ENCODE data around the gene PYHIN1. TPM values are rescaled to one million over a fixed set of nuclear protein-coding genes. Genes with fewer than 3 reads are reported as not detected.

PYHIN1 gene
- total RNA-seq, 2 experiments from 2014 or later, result 57.8 to 59.4 TPM

GRCh38 chr1:158946785-158947184 is 15.4 kb downstream of the PYHIN1 start:
- DNase-seq (no peak), ATAC-seq (no peak)
- Mint-ChIP-seq H3K9me3 (ENCODE audit: low read depth) (peaks cover 7% of the 10 kb centered on the region), H3K27me3 (no peaks in the 10 kb centered on the region), H3K4me3 (no peak overlapping the region), H3K36me3 (peaks cover 92% of the 10 kb centered on the region), H3K4me1 (peaks cover 13% of the 10 kb centered on the region), H3K27ac (no peak overlapping the region)
- CTCF ChIA-PET, result no interaction called here

- Mint-ChIP-seq H3K27ac (no peak overlapping the region), H3K4me1 (peaks cover 7% of the 10 kb centered on the region), H3K36me3 (peaks cover 62% of the 10 kb centered on the region), H3K27me3 (no peaks in the 10 kb centered on the region), H3K4me3 (no peak overlapping the region), H3K9me3 (ENCODE audit: low read depth) (peaks cover 13% of the 10 kb centered on the region)
- no peak for DNase-seq
- CTCF ChIA-PET, result no interaction called here
- ATAC-seq, result no peak
Observed at GRCh38 chr1:158951956-158952355, 20.6 kb downstream of the PYHIN1 start.

DNA sequence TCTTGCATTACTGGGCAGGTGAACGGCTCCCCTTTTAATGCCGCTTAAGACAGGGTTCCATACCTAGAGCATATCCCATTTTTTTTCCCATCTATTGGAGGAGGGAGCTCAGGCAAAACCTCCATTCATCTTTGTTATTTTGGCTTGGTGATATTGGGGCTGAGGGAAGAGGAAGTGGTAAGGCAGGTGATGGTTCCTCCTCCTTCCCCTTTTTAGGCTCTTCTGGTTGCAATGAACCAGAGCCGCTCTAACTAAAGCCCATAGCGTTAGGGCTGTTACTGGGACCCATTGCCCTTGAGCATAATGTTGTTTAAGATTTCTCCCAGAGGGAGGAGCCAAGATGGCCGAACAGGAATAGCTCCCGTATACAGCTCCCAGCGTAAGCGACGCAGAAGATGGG is 21.1 kb downstream of the PYHIN1 start:
- peaks cover 13% of the 10 kb centered on the region for H3K9me3 Mint-ChIP-seq (ENCODE audit: low read depth)
- no peak overlapping the region for H3K27ac Mint-ChIP-seq
- ATAC-seq (no peak), DNase-seq (no peak)
- CTCF ChIA-PET, result no interaction called here
- no peaks in the 10 kb centered on the region for H3K27me3 Mint-ChIP-seq
- H3K4me1 Mint-ChIP-seq, result peaks cover 7% of the 10 kb centered on the region
- H3K36me3 Mint-ChIP-seq, result peaks cover 58% of the 10 kb centered on the region
- H3K4me3 Mint-ChIP-seq, result no peak overlapping the region

DNA sequence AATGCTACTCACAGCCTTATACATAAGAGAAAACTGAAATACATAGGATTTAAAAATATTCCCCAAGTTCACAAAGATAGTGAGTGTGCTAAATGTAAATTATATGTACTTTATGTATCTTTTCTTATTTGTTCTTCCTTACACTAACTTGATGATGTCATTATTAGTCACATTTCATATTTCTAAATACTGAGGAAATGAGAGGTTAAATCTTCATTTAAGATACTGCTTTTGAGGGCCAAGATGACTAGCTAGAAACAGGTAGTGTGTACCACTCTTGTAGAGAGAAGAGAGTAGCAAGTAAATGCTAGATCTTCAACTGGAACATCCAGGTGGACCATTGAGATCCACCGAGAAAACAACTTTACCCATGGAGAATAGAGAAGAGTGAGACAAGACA is 29.8 kb downstream of the PYHIN1 start:
- Mint-ChIP-seq H3K27me3 (no peaks in the 10 kb centered on the region), H3K4me1 (no peaks in the 10 kb centered on the region), H3K27ac (no peak overlapping the region), H3K36me3 (peaks cover 74% of the 10 kb centered on the region), H3K4me3 (no peak overlapping the region), H3K9me3 (ENCODE audit: low read depth) (peaks cover 14% of the 10 kb centered on the region)
- no peak for DNase-seq
- CTCF ChIA-PET, result no interaction called here
- no peak for ATAC-seq

DNA sequence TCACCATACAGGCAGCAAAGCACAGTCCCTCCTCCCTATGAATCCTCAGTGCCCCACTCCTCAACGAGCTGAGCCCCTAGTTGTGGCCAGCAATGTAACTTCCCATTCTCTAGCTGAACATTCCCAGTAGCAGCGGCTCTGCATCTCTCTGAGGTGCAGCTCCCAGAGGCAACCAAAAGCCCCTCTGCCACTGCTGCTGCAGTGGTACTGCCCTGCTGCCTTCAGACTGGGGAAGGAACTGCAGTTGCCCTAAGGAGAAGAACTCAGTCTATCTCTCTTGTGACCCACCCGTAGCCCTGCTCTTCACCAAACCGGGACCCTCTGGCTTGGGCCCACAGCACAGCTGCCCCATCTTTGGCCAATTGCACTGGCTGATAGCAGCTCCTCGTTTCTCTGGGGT is 31.6 kb downstream of the PYHIN1 start:
- Mint-ChIP-seq H3K4me3 (no peak overlapping the region), H3K27me3 (no peaks in the 10 kb centered on the region), H3K9me3 (ENCODE audit: low read depth) (peaks cover 19% of the 10 kb centered on the region), H3K27ac (no peak overlapping the region), H3K4me1 (peaks cover 2% of the 10 kb centered on the region), H3K36me3 (peaks cover 85% of the 10 kb centered on the region)
- ATAC-seq (no peak), DNase-seq (no peak)
- CTCF ChIA-PET, result no interaction called here

- no peak overlapping the region for H3K4me3 Mint-ChIP-seq
- H3K27ac Mint-ChIP-seq, result no peak overlapping the region
- DNase-seq, result no peak
- peaks cover 13% of the 10 kb centered on the region for H3K9me3 Mint-ChIP-seq (ENCODE audit: low read depth)
- H3K27me3 Mint-ChIP-seq, result no peaks in the 10 kb centered on the region
- CTCF ChIA-PET, result no interaction called here
- peak; percentile 55 for ATAC-seq
- H3K4me1 Mint-ChIP-seq, result peaks cover 10% of the 10 kb centered on the region
- peaks cover 70% of the 10 kb centered on the region for H3K36me3 Mint-ChIP-seq
Observed at GRCh38 chr1:158969166-158969565, 37.8 kb downstream of the PYHIN1 start.

GRCh38 chr1:158969855-158970254 is 38.5 kb downstream of the PYHIN1 start:
- peaks cover 10% of the 10 kb centered on the region for H3K4me1 Mint-ChIP-seq
- DNase-seq, result no peak
- CTCF ChIA-PET, result interaction anchor here (0.6 kb wide), 1 partner anchor 30 kb away, joined by 4 read pairs; no protein-coding TSS in a partner anchor

DNA sequence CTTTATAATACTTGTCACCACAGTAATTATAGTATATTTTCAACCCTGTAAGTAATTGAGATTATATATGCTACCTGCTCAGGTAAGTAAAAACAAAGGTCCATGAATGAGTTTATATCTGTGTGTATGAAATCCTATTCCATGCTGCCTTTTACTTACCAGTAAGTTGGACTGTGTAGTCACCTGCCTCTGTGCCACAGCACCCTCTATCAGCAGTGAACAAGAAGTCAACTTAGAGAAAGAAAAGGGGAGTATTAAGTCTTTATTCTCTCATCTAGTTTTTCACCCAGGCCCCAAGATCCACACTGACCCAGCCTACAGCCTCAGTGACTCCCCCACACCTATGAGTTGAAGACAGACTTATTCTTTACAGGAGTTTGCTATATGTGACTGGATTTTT is 41.5 kb downstream of the PYHIN1 start:
- DNase-seq, result no peak
- no peak for ATAC-seq
- peaks cover 71% of the 10 kb centered on the region for H3K36me3 Mint-ChIP-seq
- H3K27me3 Mint-ChIP-seq, result no peaks in the 10 kb centered on the region
- H3K4me1 Mint-ChIP-seq, result peaks cover 8% of the 10 kb centered on the region
- no peak overlapping the region for H3K4me3 Mint-ChIP-seq
- H3K9me3 Mint-ChIP-seq (ENCODE audit: low read depth), result peaks cover 4% of the 10 kb centered on the region
- CTCF ChIA-PET, result no interaction called here
- H3K27ac Mint-ChIP-seq, result no peak overlapping the region

More at GRCh38 chr1:158969855-158970254, 38.5 kb downstream of the PYHIN1 start:
- ATAC-seq, result no peak
- H3K27ac Mint-ChIP-seq, result no peak overlapping the region
- no peak overlapping the region for H3K4me3 Mint-ChIP-seq
- H3K36me3 Mint-ChIP-seq, result peaks cover 70% of the 10 kb centered on the region
- H3K9me3 Mint-ChIP-seq (ENCODE audit: low read depth), result peaks cover 13% of the 10 kb centered on the region
- H3K27me3 Mint-ChIP-seq, result no peaks in the 10 kb centered on the region

DNA sequence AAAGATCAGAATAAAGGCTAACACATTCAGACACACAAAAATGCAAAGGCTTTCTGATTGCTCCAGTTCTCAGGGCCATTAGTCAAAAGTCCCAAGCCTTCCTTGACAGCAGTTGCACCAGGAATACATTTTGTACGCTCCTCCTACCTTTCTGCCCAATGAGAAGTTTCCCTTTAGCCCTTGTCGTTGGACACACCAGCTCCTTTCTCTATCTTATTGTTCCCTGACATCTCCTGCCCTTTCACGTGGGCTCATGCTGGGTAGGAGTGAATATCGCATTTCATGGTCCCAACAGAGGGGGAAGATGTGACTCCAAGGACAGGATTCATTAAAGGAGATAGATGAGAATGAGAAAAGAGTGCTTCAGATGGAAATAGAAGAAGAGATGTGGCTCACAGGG is 44.9 kb downstream of the PYHIN1 start:
- no peak overlapping the region for H3K27ac Mint-ChIP-seq
- no peaks in the 10 kb centered on the region for H3K27me3 Mint-ChIP-seq
- CTCF ChIA-PET, result interaction anchor here (1.4 kb wide), 1 partner anchor 22 kb away, joined by 3 read pairs; no protein-coding TSS in a partner anchor
- DNase-seq (no peak), ATAC-seq (no peak)
- H3K4me1 Mint-ChIP-seq, result peaks cover 8% of the 10 kb centered on the region
- H3K36me3 Mint-ChIP-seq, result peaks cover 74% of the 10 kb centered on the region
- H3K9me3 Mint-ChIP-seq (ENCODE audit: low read depth), result peaks cover 8% of the 10 kb centered on the region
- H3K4me3 Mint-ChIP-seq, result no peak overlapping the region

DNA sequence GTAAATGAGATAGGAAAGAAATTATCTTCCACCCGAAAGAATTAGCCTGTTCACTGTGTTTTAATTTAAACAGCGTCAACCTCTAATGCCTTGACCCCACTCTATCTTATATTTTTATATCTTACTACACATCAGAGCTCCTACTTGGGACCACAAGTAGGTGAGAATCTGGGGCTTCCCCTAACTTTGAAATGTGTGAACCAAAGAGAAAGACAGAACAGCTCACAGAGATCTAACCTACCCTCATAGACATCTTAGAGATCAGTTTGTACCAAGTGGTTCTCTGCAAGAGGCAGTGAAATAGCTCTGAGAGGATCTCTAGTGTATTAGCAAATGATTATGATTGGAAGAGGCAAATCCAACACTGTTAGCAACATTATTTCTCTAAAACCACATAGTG is 47.4 kb downstream of the PYHIN1 start:
- peaks cover 79% of the 10 kb centered on the region for H3K36me3 Mint-ChIP-seq
- DNase-seq, result no peak
- no peak overlapping the region for H3K4me3 Mint-ChIP-seq
- CTCF ChIA-PET, result interaction anchor here (1.5 kb wide), 1 partner anchor 20 kb away, joined by 4 read pairs; no protein-coding TSS in a partner anchor
- H3K9me3 Mint-ChIP-seq (ENCODE audit: low read depth), result peaks cover 17% of the 10 kb centered on the region
- peaks cover 9% of the 10 kb centered on the region for H3K4me1 Mint-ChIP-seq
- no peak for ATAC-seq
- H3K27ac Mint-ChIP-seq, result no peak overlapping the region
- H3K27me3 Mint-ChIP-seq, result no peaks in the 10 kb centered on the region

DNA sequence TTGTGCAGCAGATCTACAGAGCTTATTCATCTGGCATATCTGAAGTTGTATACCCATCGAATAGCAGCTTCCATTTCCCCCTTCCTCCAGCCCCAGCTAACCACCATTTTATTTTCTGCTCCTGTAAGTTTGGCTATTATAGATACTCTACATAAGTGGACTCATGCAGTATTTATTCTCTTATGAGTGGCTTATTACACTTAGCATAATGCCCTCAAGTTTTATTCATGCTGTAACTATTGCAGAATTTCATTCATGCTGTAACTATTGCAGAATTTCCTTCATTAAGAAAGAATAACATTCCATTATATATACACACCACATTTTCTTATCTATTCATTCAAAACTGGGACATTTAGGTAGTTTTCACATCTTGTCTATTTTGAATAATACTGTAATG is 47.9 kb downstream of the PYHIN1 start:
- Mint-ChIP-seq H3K36me3 (peaks cover 78% of the 10 kb centered on the region), H3K9me3 (ENCODE audit: low read depth) (peaks cover 18% of the 10 kb centered on the region), H3K4me1 (peaks cover 9% of the 10 kb centered on the region), H3K27ac (no peak overlapping the region), H3K4me3 (no peak overlapping the region), H3K27me3 (no peaks in the 10 kb centered on the region)
- ATAC-seq, result no peak
- no peak for DNase-seq
- CTCF ChIA-PET, result interaction anchor here (1.5 kb wide), 1 partner anchor 19 kb away, joined by 4 read pairs; no protein-coding TSS in a partner anchor

- no peak overlapping the region for H3K27ac Mint-ChIP-seq
- peaks cover 9% of the 10 kb centered on the region for H3K4me1 Mint-ChIP-seq
- no peak overlapping the region for H3K4me3 Mint-ChIP-seq
- no peak for ATAC-seq
- peaks cover 28% of the 10 kb centered on the region for H3K9me3 Mint-ChIP-seq (ENCODE audit: low read depth)
- DNase-seq, result no peak
- CTCF ChIA-PET, result interaction anchor here (1.3 kb wide), 1 partner anchor 14 kb away, joined by 3 read pairs; no protein-coding TSS in a partner anchor
- H3K27me3 Mint-ChIP-seq, result no peaks in the 10 kb centered on the region
- peaks cover 75% of the 10 kb centered on the region for H3K36me3 Mint-ChIP-seq
Observed at GRCh38 chr1:158983235-158983634, 51.9 kb downstream of the PYHIN1 start.

- ATAC-seq (no peak), DNase-seq (no peak)
- Mint-ChIP-seq H3K36me3 (peaks cover 77% of the 10 kb centered on the region), H3K27me3 (no peaks in the 10 kb centered on the region), H3K9me3 (ENCODE audit: low read depth) (peaks cover 28% of the 10 kb centered on the region), H3K27ac (no peak overlapping the region), H3K4me1 (peaks cover 4% of the 10 kb centered on the region), H3K4me3 (no peak overlapping the region)
- CTCF ChIA-PET, result no interaction called here
Observed at GRCh38 chr1:158984386-158984785, 53.0 kb downstream of the PYHIN1 start.

GRCh38 chr1:158989424-158989823 is 58.1 kb downstream of the PYHIN1 start:
- Mint-ChIP-seq H3K4me1 (peaks cover 9% of the 10 kb centered on the region), H3K27me3 (no peaks in the 10 kb centered on the region), H3K9me3 (ENCODE audit: low read depth) (peaks cover 16% of the 10 kb centered on the region), H3K36me3 (peaks cover 74% of the 10 kb centered on the region), H3K4me3 (no peak overlapping the region), H3K27ac (no peak overlapping the region)
- CTCF ChIA-PET, result interaction anchor here (1.3 to 2.0 kb wide), 2 partner anchors 9 to 11 kb away, joined by 3 to 8 read pairs; no protein-coding TSS in a partner anchor
- ATAC-seq, result no peak
- DNase-seq, result no peak

Measured in activated CD8-positive, alpha-beta memory T cell treated with anti-CD3 and anti-CD28 coated beads, Interleukin-2, amount 10 ng/mL, durations not matched to agents 7 days and 5 days (primary cell).